Right atrium auricular region (tissue), 2 donors: ENCODE data around the gene CLASP1. TPM values are rescaled to one million over a fixed set of nuclear protein-coding genes. Genes with fewer than 3 reads are reported as not detected.

Experiments used
- DNase-seq: peaks from one replicate; pipeline ENCODE4 v3.0.0-alpha.2; 2019; ENCODE audit warnings: low spot score
- H3K27ac ChIP-seq, 2 donors: fragments of 200-600 bp; sonication (generic); 1 replicate in 1 of 2; 2 replicates in 1 of 2; pipeline ENCODE4 v1.5.1; 2016 to 2019
- H3K27me3 ChIP-seq, 2 donors: fragments of 200-600 bp; sonication (generic); one replicate each; pipeline versions ENCODE4 v1.5.1 to v1.6.0; 2017 to 2019
- H3K36me3 ChIP-seq: fragments of 200-600 bp; sonication (generic); one replicate; pipeline ENCODE4 v1.5.1; 2016
- H3K4me1 ChIP-seq, 2 donors: fragments of 200-600 bp; sonication (generic); one replicate each; pipeline versions ENCODE4 v1.5.1 to v1.6.0; 2017 to 2019
- H3K4me3 ChIP-seq, 2 donors: fragments of 200-600 bp; sonication (generic); 1 replicate in 1 of 2; 2 replicates in 1 of 2; pipeline ENCODE4 v1.5.1; 2017 to 2019; ENCODE audit warnings: mild to moderate bottlenecking in 1 of 2, moderate library complexity in 1 of 2
- H3K9me3 ChIP-seq, 2 donors: fragments of 200-600 bp; sonication (generic); one replicate each; pipeline ENCODE4 v1.5.1; 2019
- total RNA-seq, 2 donors: library from RNA; depleted of rRNA; stranded (reverse); fragments of >200 nt; gene quantifications; one replicate each; pipeline ENCODE4 v1.1.0, GENCODE V29; 2016
- TF ChIP-seq, protein P1 (sequence below), 2 donors: fragments of 200-600 bp; sonication (generic); IDR thresholded peaks; one replicate each; pipeline ENCODE4 v1.5.1; 2019; ENCODE audit warnings: antibody characterized with exemption in 2 of 2

Gene CLASP1
- total RNA-seq, 2 donors from 2014 or later: 42.4 to 47.8 TPM

DNA sequence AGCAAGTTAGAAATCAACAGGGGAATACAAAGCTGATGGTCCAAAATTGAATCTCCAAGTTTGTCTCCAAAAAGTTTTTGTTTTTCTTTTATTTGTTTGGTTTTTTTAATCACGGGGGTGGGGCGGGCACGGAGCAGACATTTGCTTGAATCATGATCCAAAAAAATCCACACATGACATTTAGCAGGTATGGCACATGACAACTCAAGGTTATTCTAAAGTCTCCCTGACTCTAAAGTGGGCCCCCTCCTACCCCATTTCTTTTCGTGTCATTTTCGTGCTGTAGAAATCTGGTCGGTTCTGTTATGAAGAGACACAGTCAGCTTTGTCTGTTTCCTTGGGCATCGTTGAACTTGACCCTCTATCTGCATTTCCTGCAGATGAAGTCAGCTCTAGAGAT is 104.0 kb downstream of the CLASP1 start:
- H3K4me1 ChIP-seq: peaks cover 3 to 47% of the 10 kb centered on the region in 2 donors

DNA sequence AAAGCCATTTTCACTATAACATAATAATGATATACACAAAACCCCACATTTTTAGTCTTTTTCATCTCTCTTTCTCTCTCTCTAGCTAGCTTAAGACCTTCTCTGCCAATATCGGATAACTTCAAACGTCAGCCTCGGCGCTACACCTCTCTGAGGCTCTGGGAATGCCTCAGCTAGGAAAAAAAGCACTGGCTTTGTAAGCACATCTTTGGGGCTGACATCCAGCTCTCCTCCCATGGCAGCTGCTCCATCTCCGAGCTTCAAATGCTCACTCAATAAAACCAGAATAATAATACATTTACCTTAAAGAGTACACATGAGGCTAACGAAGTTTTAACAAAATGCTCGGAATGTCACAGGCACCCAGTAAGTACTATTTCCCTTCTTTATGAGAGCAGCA is 107.8 kb downstream of the CLASP1 start:
- no peak overlapping the region for H3K4me3 ChIP-seq
- TF ChIP-seq, protein P1, sequence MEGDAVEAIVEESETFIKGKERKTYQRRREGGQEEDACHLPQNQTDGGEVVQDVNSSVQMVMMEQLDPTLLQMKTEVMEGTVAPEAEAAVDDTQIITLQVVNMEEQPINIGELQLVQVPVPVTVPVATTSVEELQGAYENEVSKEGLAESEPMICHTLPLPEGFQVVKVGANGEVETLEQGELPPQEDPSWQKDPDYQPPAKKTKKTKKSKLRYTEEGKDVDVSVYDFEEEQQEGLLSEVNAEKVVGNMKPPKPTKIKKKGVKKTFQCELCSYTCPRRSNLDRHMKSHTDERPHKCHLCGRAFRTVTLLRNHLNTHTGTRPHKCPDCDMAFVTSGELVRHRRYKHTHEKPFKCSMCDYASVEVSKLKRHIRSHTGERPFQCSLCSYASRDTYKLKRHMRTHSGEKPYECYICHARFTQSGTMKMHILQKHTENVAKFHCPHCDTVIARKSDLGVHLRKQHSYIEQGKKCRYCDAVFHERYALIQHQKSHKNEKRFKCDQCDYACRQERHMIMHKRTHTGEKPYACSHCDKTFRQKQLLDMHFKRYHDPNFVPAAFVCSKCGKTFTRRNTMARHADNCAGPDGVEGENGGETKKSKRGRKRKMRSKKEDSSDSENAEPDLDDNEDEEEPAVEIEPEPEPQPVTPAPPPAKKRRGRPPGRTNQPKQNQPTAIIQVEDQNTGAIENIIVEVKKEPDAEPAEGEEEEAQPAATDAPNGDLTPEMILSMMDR (IDR thresholded peaks at IDR 0.05): no peak
- DNase-seq: no peak
- no peaks in the 10 kb centered on the region for H3K27me3 ChIP-seq
- H3K4me1 ChIP-seq: peaks cover 3 to 44% of the 10 kb centered on the region in 2 donors
- no peaks in the 10 kb centered on the region for H3K9me3 ChIP-seq
- H3K36me3 ChIP-seq: no peaks in the 10 kb centered on the region
- H3K27ac ChIP-seq: no peak overlapping the region

More for the DNA sequence above, 104.0 kb downstream of the CLASP1 start:
- H3K4me3 ChIP-seq: no peak overlapping the region
- TF ChIP-seq, protein P1 (IDR thresholded peaks at IDR 0.05): no peak
- H3K9me3 ChIP-seq: no peaks in the 10 kb centered on the region
- no peaks in the 10 kb centered on the region for H3K36me3 ChIP-seq
- no peak for DNase-seq
- H3K27me3 ChIP-seq: no peaks in the 10 kb centered on the region
- no peak overlapping the region for H3K27ac ChIP-seq

DNA sequence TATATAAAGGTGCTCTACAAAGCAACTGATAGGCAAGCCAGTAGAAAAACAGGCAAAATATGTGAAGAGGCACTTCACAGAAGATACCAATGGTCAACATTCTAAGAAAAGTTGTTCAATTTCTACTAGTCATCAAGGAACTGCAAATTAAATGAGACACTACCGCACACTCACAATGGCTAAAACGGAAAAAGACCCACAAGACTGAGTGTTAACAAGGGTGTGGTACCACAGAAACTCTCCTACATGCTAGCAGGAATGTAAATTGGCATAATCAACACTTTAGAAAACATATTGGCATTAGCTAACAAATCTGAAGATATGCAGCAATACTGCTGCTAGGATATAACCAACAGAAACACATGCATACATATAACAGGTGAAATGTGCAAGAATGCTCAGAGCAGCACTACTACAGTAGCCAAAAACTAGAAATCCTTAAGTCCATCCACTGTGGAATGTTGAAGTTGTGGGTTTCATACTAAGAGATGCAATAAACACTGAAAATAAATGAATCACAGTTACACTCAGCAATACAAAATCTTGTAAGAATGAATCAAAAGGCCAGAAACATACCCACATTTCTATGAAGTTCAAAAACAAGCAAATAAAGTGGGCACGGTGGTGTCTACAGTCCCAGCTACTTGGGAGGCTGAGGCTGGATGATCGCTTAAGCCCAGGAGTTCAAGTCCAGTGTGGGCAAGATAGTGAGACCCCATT is 109.4 kb downstream of the CLASP1 start:
- Histone ChIP-seq H3K36me3 (no peaks in the 10 kb centered on the region), H3K27ac (no peak overlapping the region), H3K27me3 (no peaks in the 10 kb centered on the region), H3K9me3 (no peaks in the 10 kb centered on the region), H3K4me1 (peaks cover 3 to 45% of the 10 kb centered on the region in 2 donors), H3K4me3 (no peak overlapping the region)
- no peak for DNase-seq
- TF ChIP-seq, protein P1 (IDR thresholded peaks at IDR 0.05): no peak

DNA sequence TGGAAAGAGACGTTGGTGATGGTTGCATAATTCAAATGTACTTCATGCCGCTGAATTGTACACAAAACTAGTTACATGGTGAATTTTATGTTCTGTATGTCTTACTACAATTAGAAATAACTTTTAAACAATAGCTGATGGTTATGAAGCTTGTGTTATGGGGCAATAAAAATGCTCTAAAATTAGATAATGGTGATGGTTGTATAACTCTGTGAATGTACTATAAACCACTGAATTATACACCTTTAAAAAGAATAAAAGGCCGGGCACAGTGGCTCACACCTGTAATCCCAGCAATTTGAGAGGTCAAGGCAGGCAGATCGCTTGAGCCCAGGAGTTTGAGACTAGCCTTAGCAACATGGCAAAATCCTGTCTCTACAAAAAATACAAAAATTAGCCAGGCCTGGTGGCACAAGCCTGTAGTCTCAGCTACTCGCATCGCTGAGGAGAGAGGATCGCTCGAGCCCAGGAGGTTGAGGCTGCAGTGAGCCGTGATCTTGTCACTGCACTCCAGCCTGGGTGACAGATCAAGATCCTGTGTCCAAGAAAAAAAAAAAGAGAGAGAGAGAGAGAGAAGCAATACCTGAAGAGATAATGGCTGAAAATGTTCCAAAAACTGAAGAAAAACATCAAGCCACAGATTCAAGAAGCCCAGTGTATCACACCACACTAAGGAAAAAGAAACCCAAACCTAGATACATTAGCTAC is 112.3 kb downstream of the CLASP1 start:
- Histone ChIP-seq H3K27me3 (no peaks in the 10 kb centered on the region), H3K27ac (no peak overlapping the region)

DNA sequence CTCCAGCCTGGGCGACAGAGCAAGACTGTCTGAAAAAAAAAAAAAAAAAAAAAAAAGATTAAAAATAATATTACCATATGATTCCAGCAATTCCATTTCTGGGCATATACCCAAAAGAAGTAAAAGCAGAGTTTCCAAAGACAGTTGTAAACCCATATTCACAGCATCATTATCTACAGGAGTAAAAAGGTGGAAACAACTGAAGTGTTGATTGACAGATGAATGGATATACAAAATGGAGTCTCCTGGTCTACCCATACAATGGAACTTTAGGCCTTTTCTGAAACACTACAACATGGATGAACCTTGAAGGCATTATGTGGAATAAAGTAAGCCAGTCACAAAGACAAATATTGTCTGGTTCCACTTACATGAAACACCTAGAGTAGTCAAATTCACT is 112.9 kb downstream of the CLASP1 start:
- Histone ChIP-seq H3K27ac (no peak overlapping the region), H3K27me3 (no peaks in the 10 kb centered on the region), H3K4me3 (no peak overlapping the region), H3K4me1 (peaks cover 3 to 54% of the 10 kb centered on the region in 2 donors), H3K36me3 (no peaks in the 10 kb centered on the region), H3K9me3 (no peaks in the 10 kb centered on the region)
- TF ChIP-seq, protein P1 (IDR thresholded peaks at IDR 0.05): no peak
- DNase-seq: no peak

More for the DNA sequence above, 112.3 kb downstream of the CLASP1 start:
- TF ChIP-seq, protein P1 (IDR thresholded peaks at IDR 0.05): no peak
- no peak overlapping the region for H3K4me3 ChIP-seq
- H3K4me1 ChIP-seq: peaks cover 3 to 52% of the 10 kb centered on the region in 2 donors
- no peaks in the 10 kb centered on the region for H3K36me3 ChIP-seq
- no peaks in the 10 kb centered on the region for H3K9me3 ChIP-seq
- DNase-seq: no peak
